Lower leg skin (tissue), 4 donors: ENCODE measurements around the gene CRACR2A. TPM values are rescaled to one million over a fixed set of nuclear protein-coding genes. Genes with fewer than 3 reads are reported as not detected.
A peak's percentile ranks its signal among the peaks of the same experiment; 100 is the strongest.

Source experiments
- DNase-seq, 2 donors: peaks; one replicate each; pipeline ENCODE4 v3.0.0-alpha.2; 2019; ENCODE audit warnings: low spot score in 2 of 2
- H3K4me3 ChIP-seq: fragments of 200-600 bp; sonication (generic); 2 replicates; pipeline ENCODE4 v1.5.1; 2017; ENCODE audit warnings: mild to moderate bottlenecking, low read depth; ENCODE audit not compliant: poor library complexity, severe bottlenecking
- CTCF ChIP-seq, 3 donors: fragments of 450-650 bp; IDR thresholded peaks; one replicate each; pipeline ENCODE4 v1.5.1; 2016; ENCODE audit warnings: antibody characterized with exemption in 3 of 3, mild to moderate bottlenecking in 3 of 3, moderate library complexity in 2 of 3
- POLR2A ChIP-seq, 2 donors: fragments of 450-650 bp; IDR thresholded peaks; one replicate each; pipeline ENCODE4 v1.6.1; 2016 to 2017; ENCODE audit warnings: antibody characterized with exemption in 2 of 2, mild to moderate bottlenecking in 1 of 2, moderate library complexity in 1 of 2
- WGBS, 2 donors: methylation state at CpG; one replicate each; pipeline ENCODE4 v1.1.5; 2018; 5-methylcytosine and 5-hydroxymethylcytosine counted together
- intact Hi-C: fragments of 100-400 bp; cut with DNase I; formaldehyde crosslinking; loops from one replicate; pipeline ENCODE4 v1.15.0; 2023; ENCODE audit warnings: low total_unique reads
- total RNA-seq, 4 donors: library from RNA; depleted of rRNA; stranded (reverse); fragments of >200 nt; gene quantifications; one replicate each; pipeline ENCODE4 v1.1.0, GENCODE V29; 2016

Gene CRACR2A
- total RNA-seq, 4 donors from 2014 or later, result 1.4 to 14.4 (median 6.6) TPM

- no peak for TF ChIP-seq CTCF (IDR thresholded peaks at IDR 0.05)
- intact Hi-C loops, result no loop called here
- WGBS, 2 donors, result 68 to 76% methylated on average over 17 of the region's 17 CpGs
Measured at GRCh38 chr12:3598896-3599860, 153.7 kb downstream of the CRACR2A start.

GRCh38 chr12:3597526-3598210 lies 155.2 kb downstream of the CRACR2A start:
- intact Hi-C loops, result no loop called here
- TF ChIP-seq CTCF (IDR thresholded peaks at IDR 0.05) (no peak), POLR2A (IDR thresholded peaks at IDR 0.05) (no peak)
- 72 to 78% methylated on average over 6 to 7 of the region's 7 CpGs for WGBS, 2 donors
- no peak overlapping the region for H3K4me3 ChIP-seq
- DNase-seq, result peak in 1 of 2 donors; percentile 21

More at GRCh38 chr12:3598896-3599860, 153.7 kb downstream of the CRACR2A start:
- DNase-seq, result no peak
- H3K4me3 ChIP-seq, result no peak overlapping the region

GRCh38 chr12:3596703-3597415 lies 156.1 kb downstream of the CRACR2A start:
- intact Hi-C loops, result no loop called here
- no peak overlapping the region for H3K4me3 ChIP-seq
- WGBS, 2 donors, result 83 to 88% methylated on average over 8 of the region's 8 CpGs
- no peak for TF ChIP-seq CTCF (IDR thresholded peaks at IDR 0.05)
- no peak for TF ChIP-seq POLR2A (IDR thresholded peaks at IDR 0.05)
- DNase-seq, result peak in 1 of 2 donors; percentile 63

- DNase-seq, result no peak
- TF ChIP-seq CTCF (IDR thresholded peaks at IDR 0.05) (no peak), POLR2A (IDR thresholded peaks at IDR 0.05) (no peak)
- intact Hi-C loops, result no loop called here
- WGBS, 2 donors, result 89 to 92% methylated on average over 6 of the region's 6 CpGs
- no peak overlapping the region for H3K4me3 ChIP-seq
Measured at GRCh38 chr12:3595721-3596120, 157.2 kb downstream of the CRACR2A start.

GRCh38 chr12:3594966-3595365 lies 157.9 kb downstream of the CRACR2A start:
- WGBS, 2 donors, result 88 to 95% methylated on average over 2 of the region's 2 CpGs
- intact Hi-C loops, result no loop called here
- TF ChIP-seq CTCF (IDR thresholded peaks at IDR 0.05) (no peak), POLR2A (IDR thresholded peaks at IDR 0.05) (no peak)
- no peak for DNase-seq
- H3K4me3 ChIP-seq, result no peak overlapping the region
